Neural cell (in vitro differentiated cells): ENCODE measurements around the gene CXCL10. TPM values are rescaled to one million over a fixed set of nuclear protein-coding genes. Genes with fewer than 3 reads are reported as not detected.

ENCODE experiments used
- H2AFZ ChIP-seq: fragments of 200-600, 300-800 bp; sonication (generic), shearing (Covaris generic); 2 replicates; pipeline ENCODE4 v1.6.0; 2014; ENCODE audit warnings: low read depth, mild to moderate bottlenecking, antibody characterized with exemption, low read length, moderate library complexity
- H3F3A ChIP-seq: fragments of 200-600 bp; shearing (Covaris generic); 2 replicates; pipeline ENCODE4 v1.6.1; 2016; ENCODE audit warnings: mild to moderate bottlenecking, moderate library complexity, mixed read lengths, antibody characterized with exemption, low read length; ENCODE audit not compliant: insufficient read depth, poor library complexity, severe bottlenecking
- H3K27ac ChIP-seq: fragments of 200-600, 300-800 bp; sonication (generic), shearing (Covaris generic); 2 replicates; pipeline ENCODE4 v1.5.1; 2014; ENCODE audit warnings: mild to moderate bottlenecking, low read length, moderate library complexity
- H3K27me3 ChIP-seq: fragments of 300-800, 200-600 bp; sonication (generic), shearing (Covaris generic); 2 replicates; pipeline ENCODE4 v1.6.0; 2014; ENCODE audit warnings: mild to moderate bottlenecking, low read depth, low read length, moderate library complexity; ENCODE audit not compliant: insufficient read depth
- H3K36me3 ChIP-seq: fragments of 300-800, 200-600 bp; sonication (generic), shearing (Covaris generic); 2 replicates; pipeline ENCODE4 v1.5.1; 2014; ENCODE audit warnings: mild to moderate bottlenecking, antibody characterized with exemption, low read length, moderate library complexity; ENCODE audit not compliant: insufficient read depth
- H3K4me2 ChIP-seq: fragments of 300-800, 200-600 bp; sonication (generic), shearing (Covaris generic); 2 replicates; pipeline ENCODE4 v1.6.0; 2014; ENCODE audit warnings: mild to moderate bottlenecking, low read length
- H3K4me3 ChIP-seq: fragments of 300-800, 200-600 bp; sonication (generic), shearing (Covaris generic); 2 replicates; pipeline ENCODE4 v1.5.1; 2014; ENCODE audit warnings: mild to moderate bottlenecking, low read length, moderate library complexity
- H3K79me2 ChIP-seq: fragments of 200-600 bp; shearing (Covaris generic); replicated peaks from 2 replicates; pipeline ENCODE4 v1.6.0; 2014; ENCODE audit warnings: mild to moderate bottlenecking, low read length, moderate library complexity; ENCODE audit not compliant: insufficient read depth
- H3K9ac ChIP-seq: fragments of 300-800, 200-600 bp; sonication (generic), shearing (Covaris generic); 2 replicates; pipeline ENCODE4 v1.6.1; 2016; ENCODE audit warnings: mild to moderate bottlenecking, low read length, mixed read lengths
- H3K9me2 ChIP-seq: fragments of 200-600 bp; shearing (Covaris generic); 2 replicates; pipeline ENCODE4 v1.6.1; 2016; ENCODE audit warnings: mild to moderate bottlenecking, low read length, mixed read lengths; ENCODE audit not compliant: insufficient read depth
- H3K9me3 ChIP-seq: fragments of 200-600, 300-800 bp; sonication (generic), shearing (Covaris generic); 2 replicates; pipeline ENCODE4 v1.6.1; 2016; ENCODE audit warnings: mild to moderate bottlenecking, mixed run types, low read length, moderate library complexity, mixed read lengths
- H4K20me1 ChIP-seq: fragments of 200-600 bp; shearing (Covaris generic); 2 replicates; pipeline ENCODE4 v1.6.1; 2016; ENCODE audit warnings: mild to moderate bottlenecking, mixed run types; ENCODE audit not compliant: insufficient read depth
- CTCF ChIP-seq: fragments of 450-650 bp; IDR thresholded peaks from 2 replicates; pipeline ENCODE4 v1.5.1; 2014; ENCODE audit warnings: antibody characterized with exemption, mild to moderate bottlenecking, moderate library complexity; ENCODE audit not compliant: poor library complexity, severe bottlenecking
- EP300 ChIP-seq: fragments of 450-650 bp; conservative IDR thresholded peaks from 2 replicates; pipeline ENCODE4 v1.6.1; 2014; ENCODE audit warnings: antibody characterized with exemption, mild to moderate bottlenecking, moderate library complexity; ENCODE audit not compliant: poor library complexity, severe bottlenecking
- EZH2 ChIP-seq: fragments of 200-600, 300-800 bp; shearing (Covaris generic), sonication (generic); IDR thresholded peaks from 2 replicates; pipeline ENCODE4 v1.6.1; 2014; ENCODE audit warnings: antibody characterized with exemption, low read length, borderline replicate concordance, mild to moderate bottlenecking; ENCODE audit not compliant: insufficient read depth, poor library complexity, severe bottlenecking
- MXI1 ChIP-seq: fragments of 450-650 bp; conservative IDR thresholded peaks from 2 replicates; pipeline ENCODE4 v1.6.1; 2014; ENCODE audit warnings: antibody characterized with exemption, mild to moderate bottlenecking; ENCODE audit not compliant: poor library complexity, severe bottlenecking
- POLR2AphosphoS5 ChIP-seq: IDR thresholded peaks from 2 replicates; pipeline ENCODE4 v1.6.1; 2012
- RAD21 ChIP-seq: fragments of 450-650 bp; conservative IDR thresholded peaks from 2 replicates; pipeline ENCODE4 v1.6.1; 2014; ENCODE audit warnings: antibody characterized with exemption, mild to moderate bottlenecking, moderate library complexity
- SMC3 ChIP-seq: fragments of 450-650 bp; conservative IDR thresholded peaks from 2 replicates; pipeline ENCODE4 v1.6.1; 2014; ENCODE audit warnings: antibody characterized with exemption, mild to moderate bottlenecking, moderate library complexity; ENCODE audit not compliant: poor library complexity
- TAF1 ChIP-seq: IDR thresholded peaks from 2 replicates; pipeline ENCODE4 v1.6.1; 2012; ENCODE audit warnings: low read depth
- polyA plus RNA-seq: library from polyadenylated mRNA; depleted of rRNA; stranded (reverse); fragments of >200 nt; gene quantifications from 2 replicates; pipeline ENCODE4 v1.2.3, GENCODE V29; 2014
- TF ChIP-seq, protein P1 (sequence below): IDR thresholded peaks from 2 replicates; pipeline ENCODE4 v1.6.1; 2012; ENCODE audit warnings: borderline replicate concordance

Gene CXCL10
- polyA plus RNA-seq, 1 donor from 2014 or later, result not detected

DNA sequence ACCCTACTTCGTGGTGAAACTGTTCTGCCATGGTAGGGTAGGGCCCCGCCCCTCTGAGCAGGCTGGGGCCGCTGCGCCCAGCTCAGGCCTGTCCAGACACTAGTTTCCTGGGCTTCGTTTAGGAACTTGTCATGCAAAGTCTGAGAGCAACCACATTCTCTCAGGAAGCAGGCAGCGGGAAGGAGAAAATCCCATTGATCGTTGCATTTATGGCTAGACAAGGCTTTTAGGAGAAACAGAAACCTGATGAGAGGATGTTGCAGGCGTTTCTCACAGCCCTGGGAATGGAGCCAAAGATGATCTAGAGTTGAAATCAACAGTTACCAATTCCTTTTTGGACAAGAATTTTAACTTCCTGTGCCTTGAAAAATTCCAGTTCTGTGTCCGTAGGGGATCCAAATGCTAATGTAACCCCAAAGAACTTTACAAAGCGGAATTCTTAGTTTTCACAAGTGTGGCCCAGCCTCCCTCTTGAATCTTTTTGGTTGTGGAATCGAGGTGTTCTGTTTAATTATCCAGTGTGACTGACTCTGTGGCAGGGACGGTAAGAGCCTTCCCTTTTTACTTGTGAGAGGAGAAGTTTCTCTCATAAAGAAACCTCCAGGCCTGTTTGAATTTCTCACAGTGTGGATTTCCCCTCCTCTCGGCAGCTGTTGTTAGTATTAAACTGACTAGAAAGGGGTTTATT is 11.5 kb downstream of the CXCL10 start:
- TF ChIP-seq CTCF (no peak), POLR2AphosphoS5 (no peak), EP300 (no peak), TAF1 (no peak)
- TF ChIP-seq, protein P1, sequence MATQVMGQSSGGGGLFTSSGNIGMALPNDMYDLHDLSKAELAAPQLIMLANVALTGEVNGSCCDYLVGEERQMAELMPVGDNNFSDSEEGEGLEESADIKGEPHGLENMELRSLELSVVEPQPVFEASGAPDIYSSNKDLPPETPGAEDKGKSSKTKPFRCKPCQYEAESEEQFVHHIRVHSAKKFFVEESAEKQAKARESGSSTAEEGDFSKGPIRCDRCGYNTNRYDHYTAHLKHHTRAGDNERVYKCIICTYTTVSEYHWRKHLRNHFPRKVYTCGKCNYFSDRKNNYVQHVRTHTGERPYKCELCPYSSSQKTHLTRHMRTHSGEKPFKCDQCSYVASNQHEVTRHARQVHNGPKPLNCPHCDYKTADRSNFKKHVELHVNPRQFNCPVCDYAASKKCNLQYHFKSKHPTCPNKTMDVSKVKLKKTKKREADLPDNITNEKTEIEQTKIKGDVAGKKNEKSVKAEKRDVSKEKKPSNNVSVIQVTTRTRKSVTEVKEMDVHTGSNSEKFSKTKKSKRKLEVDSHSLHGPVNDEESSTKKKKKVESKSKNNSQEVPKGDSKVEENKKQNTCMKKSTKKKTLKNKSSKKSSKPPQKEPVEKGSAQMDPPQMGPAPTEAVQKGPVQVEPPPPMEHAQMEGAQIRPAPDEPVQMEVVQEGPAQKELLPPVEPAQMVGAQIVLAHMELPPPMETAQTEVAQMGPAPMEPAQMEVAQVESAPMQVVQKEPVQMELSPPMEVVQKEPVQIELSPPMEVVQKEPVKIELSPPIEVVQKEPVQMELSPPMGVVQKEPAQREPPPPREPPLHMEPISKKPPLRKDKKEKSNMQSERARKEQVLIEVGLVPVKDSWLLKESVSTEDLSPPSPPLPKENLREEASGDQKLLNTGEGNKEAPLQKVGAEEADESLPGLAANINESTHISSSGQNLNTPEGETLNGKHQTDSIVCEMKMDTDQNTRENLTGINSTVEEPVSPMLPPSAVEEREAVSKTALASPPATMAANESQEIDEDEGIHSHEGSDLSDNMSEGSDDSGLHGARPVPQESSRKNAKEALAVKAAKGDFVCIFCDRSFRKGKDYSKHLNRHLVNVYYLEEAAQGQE, result no peak
- no peaks in the 10 kb centered on the region for H4K20me1 ChIP-seq
- H2AFZ ChIP-seq, result no peak overlapping the region
- H3K4me2 ChIP-seq, result no peak overlapping the region
- no peaks in the 10 kb centered on the region for H3K27me3 ChIP-seq
- no peaks in the 10 kb centered on the region for H3K9me3 ChIP-seq
- H3K9me2 ChIP-seq, result no peaks in the 10 kb centered on the region
- H3K79me2 ChIP-seq, result no peaks in the 10 kb centered on the region
- H3K36me3 ChIP-seq, result no peaks in the 10 kb centered on the region
- H3F3A ChIP-seq, result no peaks in the 10 kb centered on the region
- no peak overlapping the region for H3K4me3 ChIP-seq
- H3K9ac ChIP-seq, result no peak overlapping the region
- H3K27ac ChIP-seq, result no peak overlapping the region

GRCh38 chr4:76011018-76011670 is 12.2 kb downstream of the CXCL10 start:
- no peaks in the 10 kb centered on the region for H3K36me3 ChIP-seq
- H3K4me2 ChIP-seq, result no peak overlapping the region
- H4K20me1 ChIP-seq, result no peaks in the 10 kb centered on the region
- H3K9me2 ChIP-seq, result no peaks in the 10 kb centered on the region
- H3K27me3 ChIP-seq, result no peaks in the 10 kb centered on the region
- H2AFZ ChIP-seq, result no peak overlapping the region
- no peaks in the 10 kb centered on the region for H3K9me3 ChIP-seq
- no peak overlapping the region for H3K4me3 ChIP-seq
- no peak for TF ChIP-seq CTCF
- TF ChIP-seq POLR2AphosphoS5, result no peak
- no peak for TF ChIP-seq EP300
- no peak for TF ChIP-seq SMC3
- no peak for TF ChIP-seq TAF1
- TF ChIP-seq, protein P1, result no peak
- TF ChIP-seq RAD21, result no peak
- no peak for TF ChIP-seq MXI1
- TF ChIP-seq EZH2, result no peak
- no peaks in the 10 kb centered on the region for H3K79me2 ChIP-seq
- H3K27ac ChIP-seq, result no peak overlapping the region
- H3K9ac ChIP-seq, result no peak overlapping the region
- no peaks in the 10 kb centered on the region for H3F3A ChIP-seq
